RCC 7860 (cell line): Measurements from ENCODE around the gene TAS2R31.

Experiments
- DNase-seq: peaks from one replicate; pipeline ENCODE4 v3.0.0-alpha.2; 2015; ENCODE audit warnings: low spot score
- FAIRE-seq: peaks from 2 replicates; lab custom pipeline; 2012; peaks lifted over from hg19 to GRCh38; lab: Jason Lieb, UNC

The TAS2R31 gene

DNA sequence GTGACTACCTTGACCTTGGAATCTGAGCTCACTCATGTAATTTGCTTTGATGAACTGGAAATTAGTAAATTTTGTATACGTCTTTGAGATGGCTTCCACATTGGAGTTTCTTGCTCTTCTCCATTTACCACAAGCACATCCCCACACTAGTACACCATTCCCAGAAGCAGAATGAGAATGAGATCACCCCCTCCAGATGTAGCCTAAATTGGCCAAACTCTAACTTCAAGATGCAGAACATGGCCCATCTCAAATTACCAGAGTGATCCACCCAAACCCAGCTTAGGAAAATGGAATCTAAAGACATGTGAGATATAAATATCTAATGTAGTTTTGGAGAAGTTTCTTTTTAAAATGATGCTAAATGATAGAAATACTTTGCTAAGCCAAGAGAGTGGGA lies 23.6 kb downstream of the TAS2R31 start:
- FAIRE-seq, result no peak
- no peak for DNase-seq

DNA sequence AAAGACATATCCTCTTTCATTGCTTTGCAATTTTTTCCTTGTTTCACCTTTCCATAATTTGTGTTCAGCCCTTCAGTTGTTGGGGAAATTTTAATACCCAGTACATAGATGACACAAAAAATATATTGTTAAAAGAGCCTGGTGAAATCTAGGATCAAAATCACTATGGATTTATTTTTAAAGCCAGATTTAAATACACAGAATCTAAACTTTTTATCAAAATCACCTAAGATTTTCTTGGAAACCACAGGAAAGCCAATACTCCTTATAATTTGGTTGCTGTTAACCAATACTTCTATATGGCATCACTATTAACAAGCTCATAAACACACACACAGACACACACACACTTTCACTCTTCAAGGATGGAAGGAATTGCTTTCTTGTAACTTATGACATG lies 33.0 kb downstream of the TAS2R31 start, which contains the start of gene TAS2R20:
TSS of gene TAS2R20 (minus strand) at position 101 of the 400 bp plus-strand sequence. CDS start 429 bp downstream, outside the sequence.
- no peak for FAIRE-seq
- no peak for DNase-seq

DNA sequence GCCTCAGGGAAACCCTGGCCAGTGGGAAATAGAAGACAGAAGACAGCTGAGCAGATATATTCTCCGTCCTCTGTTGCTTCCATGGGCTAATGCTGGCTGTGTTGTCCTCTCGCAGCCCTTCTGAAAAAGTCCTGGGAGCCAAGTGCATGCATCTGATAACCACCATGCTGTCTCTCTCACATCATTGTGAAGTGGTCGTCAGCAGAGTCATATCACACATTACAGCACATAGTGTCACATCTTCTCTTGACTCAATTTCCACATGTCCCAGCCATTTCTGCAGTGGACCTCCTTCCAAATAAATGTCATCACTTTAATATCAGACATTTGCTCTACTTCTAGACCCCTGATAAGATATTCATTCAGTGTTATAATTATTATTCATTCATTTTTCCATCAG lies 36.9 kb downstream of the TAS2R31 start:
- DNase-seq (no peak), FAIRE-seq (no peak)

DNA sequence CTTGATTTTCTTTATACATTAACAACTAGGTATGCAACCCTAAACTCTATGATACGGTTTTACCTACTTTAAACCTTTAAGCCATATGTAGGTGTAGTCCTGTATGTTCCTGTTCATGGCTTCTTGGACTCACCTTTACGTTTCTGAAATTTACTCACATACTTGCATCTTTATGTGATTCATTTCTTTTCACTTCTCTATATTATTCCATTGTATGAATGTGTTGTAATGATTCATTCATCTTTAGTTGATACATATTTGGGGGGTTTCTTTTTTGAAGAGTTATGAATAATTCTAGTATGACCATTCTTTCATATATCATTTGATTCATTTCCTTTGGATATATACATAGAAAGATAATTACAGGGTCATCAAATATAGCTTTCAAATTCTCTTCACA lies 42.1 kb downstream of the TAS2R31 start:
- FAIRE-seq (no peak), DNase-seq (no peak)

DNA sequence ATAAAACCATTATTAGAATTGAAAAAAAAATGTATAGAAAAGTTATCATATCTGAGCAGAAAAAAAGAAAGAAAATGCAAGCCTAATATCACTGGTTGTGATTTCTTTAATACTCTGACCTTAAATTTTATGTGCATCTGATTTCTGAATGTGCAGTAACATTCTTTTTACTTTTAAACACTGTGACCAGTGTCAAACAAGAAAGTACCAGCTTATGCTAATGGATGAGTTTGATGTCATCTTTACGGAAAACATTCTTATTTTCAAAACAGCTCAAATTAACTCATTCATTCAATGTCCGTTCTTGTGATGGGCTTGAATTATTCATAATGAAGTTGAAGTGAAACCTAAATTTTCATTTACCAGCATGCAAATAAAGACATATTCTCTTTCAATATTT lies 44.4 kb downstream of the TAS2R31 start, which contains the start of gene TAS2R50:
TSS of gene TAS2R50 (minus strand) at position 101 of the 400 bp plus-strand sequence. CDS start at position 49, 52 bp downstream.
- FAIRE-seq (no peak), DNase-seq (no peak)

DNA sequence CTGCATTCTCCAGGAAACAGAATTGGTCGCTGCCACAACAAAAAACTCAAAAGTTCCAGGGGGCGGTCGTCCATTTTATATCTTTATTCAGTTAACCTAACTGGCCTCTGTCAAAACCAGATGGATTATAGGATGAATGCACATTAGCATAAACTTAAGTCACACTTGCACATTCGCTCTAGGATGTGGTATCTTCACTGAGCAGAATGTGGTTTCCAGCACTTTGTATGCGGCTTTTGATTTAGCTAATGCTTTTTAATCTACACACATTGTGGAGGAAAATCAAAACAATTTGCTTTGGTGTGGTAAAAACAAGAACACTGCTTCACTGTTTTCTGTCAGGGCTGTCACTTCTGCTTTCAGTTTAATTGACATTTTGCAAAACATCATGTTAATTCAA lies 49.0 kb downstream of the TAS2R31 start:
- no peak for DNase-seq
- FAIRE-seq, result no peak
